NCI-H128 (cell line): Measurements from ENCODE around the gene OGA.

ENCODE experiments used
- DNase-seq: peaks from one replicate; lab custom pipeline; 2025; ENCODE audit not compliant: unreplicated experiment; lab: John Stamatoyannopoulos, UW

Gene OGA

DNA sequence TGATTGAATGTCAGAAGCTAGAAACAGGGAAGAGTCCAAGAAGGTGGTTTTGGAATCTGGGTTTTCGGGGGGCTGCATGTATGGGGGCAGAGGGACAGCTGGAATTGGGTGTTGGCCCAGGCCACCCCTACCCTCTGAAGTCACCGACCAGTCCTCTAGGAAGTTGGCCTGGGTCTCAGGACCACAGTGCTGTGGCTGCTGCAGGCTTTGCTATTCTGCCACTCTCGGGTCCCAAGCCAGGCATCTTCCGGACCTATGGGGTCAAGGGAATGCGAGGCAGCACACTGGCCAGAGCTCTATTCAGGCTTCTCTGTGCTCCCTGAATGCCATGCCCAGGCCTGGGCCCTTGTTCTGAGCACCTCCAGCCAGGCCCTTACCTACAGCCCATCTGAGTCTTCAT lies 55.5 kb downstream of the OGA start:
- no peak for DNase-seq

- DNase-seq: no peak
Observed at GRCh38 chr10:101761226-101761625, 57.0 kb downstream of the OGA start.

- DNase-seq: no peak
Observed at GRCh38 chr10:101760510-101760909, 57.7 kb downstream of the OGA start.

GRCh38 chr10:101759309-101760247 lies 58.7 kb downstream of the OGA start:
- no peak for DNase-seq

DNA sequence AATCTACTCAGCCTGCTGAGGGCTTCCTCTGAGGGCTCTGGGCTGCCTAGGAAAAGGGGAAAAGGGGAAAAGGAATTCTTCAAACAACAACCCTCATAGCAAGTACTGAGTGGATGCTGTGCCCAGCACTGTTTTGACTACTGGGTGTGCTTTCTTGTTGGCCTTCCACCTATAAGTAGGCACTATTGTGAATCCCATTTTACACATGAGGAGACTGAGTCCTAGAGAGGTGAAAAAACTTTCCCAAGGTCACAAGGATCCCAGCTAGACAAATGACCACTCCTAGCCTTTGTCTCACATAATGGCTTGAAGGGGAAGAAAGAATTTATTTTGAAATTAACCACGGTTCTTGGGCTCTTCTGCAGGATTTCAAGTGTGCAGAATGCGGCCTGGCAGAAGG lies 59.4 kb downstream of the OGA start:
- DNase-seq: no peak

DNA sequence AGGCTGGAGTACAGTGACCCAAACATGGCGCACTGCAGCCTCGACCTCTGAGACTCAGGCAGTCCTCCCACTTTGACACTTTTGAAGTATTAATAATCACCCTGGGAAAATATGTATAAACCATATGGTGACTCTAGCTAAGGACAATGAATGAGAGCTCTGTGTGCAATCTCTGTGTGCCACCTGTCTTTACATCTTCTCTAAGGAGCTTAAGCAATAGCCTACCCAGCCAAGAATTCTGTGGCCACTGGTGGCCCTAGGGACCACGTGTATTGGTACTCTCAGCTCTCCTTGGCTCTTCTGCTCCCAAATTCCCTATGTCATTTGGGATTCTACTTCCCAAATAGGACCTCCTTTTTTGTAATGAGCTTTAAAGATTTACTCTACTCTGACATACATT lies 66.0 kb downstream of the OGA start:
- DNase-seq: no peak

GRCh38 chr10:101749047-101750016 lies 68.9 kb downstream of the OGA start:
- no peak for DNase-seq

DNA sequence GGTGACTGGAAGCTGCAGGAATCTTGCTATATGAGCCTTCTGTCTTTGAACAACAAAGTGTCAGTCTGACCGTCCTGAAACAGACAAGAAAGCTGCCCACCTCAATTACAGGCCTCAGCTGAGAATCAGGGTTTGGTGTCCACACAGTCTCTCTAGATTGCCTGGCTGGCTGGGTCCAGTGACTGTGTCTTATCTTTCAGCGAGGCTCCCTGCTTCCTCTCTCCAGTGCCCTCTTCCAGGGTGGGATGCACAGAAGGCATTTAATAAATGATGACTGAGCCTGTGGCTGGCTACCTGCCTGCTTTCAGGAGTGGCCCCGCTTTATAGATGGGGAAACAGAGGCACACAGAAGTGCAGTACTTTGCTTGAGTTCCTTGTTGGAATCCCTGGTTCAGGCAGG lies 69.7 kb downstream of the OGA start:
- DNase-seq: no peak

GRCh38 chr10:101745074-101745696 lies 73.1 kb downstream of the OGA start:
- DNase-seq: no peak

GRCh38 chr10:101744267-101744666 lies 74.0 kb downstream of the OGA start:
- DNase-seq: no peak

DNA sequence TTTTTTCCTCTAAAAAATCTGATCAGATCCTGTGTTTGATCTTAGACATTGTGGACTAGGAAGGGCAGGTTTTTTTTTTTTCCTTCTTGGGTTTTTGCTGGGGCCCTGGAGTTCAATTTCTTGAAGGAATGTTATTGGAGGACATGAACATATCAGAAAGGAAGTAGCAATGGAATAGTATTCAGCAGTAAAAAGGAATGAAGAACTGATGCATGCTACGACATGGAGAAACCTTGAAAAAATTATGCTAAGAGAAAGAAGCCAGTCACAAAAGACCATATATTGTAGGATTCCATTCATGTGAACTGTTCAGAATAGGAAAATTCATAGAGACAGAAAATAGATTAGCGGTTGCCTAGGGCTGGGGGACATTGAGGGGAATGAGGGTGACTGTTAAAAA lies 76.3 kb downstream of the OGA start:
- no peak for DNase-seq

- DNase-seq: no peak
Observed at GRCh38 chr10:101736666-101737065, 81.6 kb downstream of the OGA start.
